HG03457 (cell line): ENCODE measurements around the gene ZNF620.
"Not testable (repeated sequence)": the region's sequence is repeated elsewhere in the genome, so short reads cannot be mapped to it uniquely, and the experiment has no call there.

ENCODE experiments used
- ATAC-seq: cut with Tn5 transposase; IDR thresholded peaks from one replicate; pipeline ENCODE4 v1.9.1; 2021; ENCODE audit warnings: moderate number of reproducible peaks; ENCODE audit not compliant: unreplicated experiment

The ZNF620 gene

GRCh38 chr3:40505599-40506462, at the start of gene ZNF620:
Gene ZNF620, plus strand, starts transcription at chr3:40506039. Its CDS starts 314 bp downstream, at chr3:40506353.
- peak; percentile 76 for ATAC-seq

GRCh38 chr3:40456279-40456939, 49.4 kb upstream of the ZNF620 start:
- ATAC-seq: no peak

- peak; percentile 47 for ATAC-seq
Observed at GRCh38 chr3:40456940-40457823, 48.7 kb upstream of the ZNF620 start, which contains the start of gene RPL14. Gene RPL14, plus strand, starts transcription at chr3:40457339. Its CDS starts 133 bp downstream, at chr3:40457472.

- no peak for ATAC-seq
Observed at GRCh38 chr3:40458473-40458872, 47.4 kb upstream of the ZNF620 start.

GRCh38 chr3:40460481-40460880, 45.4 kb upstream of the ZNF620 start:
- ATAC-seq: not testable (repeated sequence)

GRCh38 chr3:40461161-40461560, 44.7 kb upstream of the ZNF620 start:
- ATAC-seq: no peak

GRCh38 chr3:40462838-40463237, 43.0 kb upstream of the ZNF620 start:
- not testable (repeated sequence) for ATAC-seq

- no peak for ATAC-seq
Observed at GRCh38 chr3:40463579-40463978, 42.3 kb upstream of the ZNF620 start.

GRCh38 chr3:40464339-40465110, 41.3 kb upstream of the ZNF620 start:
- ATAC-seq: no peak

GRCh38 chr3:40465111-40465407, 40.8 kb upstream of the ZNF620 start:
- no peak for ATAC-seq

GRCh38 chr3:40465456-40465855, 40.4 kb upstream of the ZNF620 start:
- no peak for ATAC-seq

- no peak for ATAC-seq
Observed at GRCh38 chr3:40468018-40468417, 37.8 kb upstream of the ZNF620 start.

- no peak for ATAC-seq
Observed at GRCh38 chr3:40470701-40471100, 35.1 kb upstream of the ZNF620 start.

GRCh38 chr3:40476478-40477470, 29.1 kb upstream of the ZNF620 start, which contains the start of gene ZNF619:
Gene ZNF619, plus strand, starts transcription at chr3:40477122. Its CDS starts 858 bp downstream, at chr3:40477980.
- ATAC-seq: no peak

- no peak for ATAC-seq
Observed at GRCh38 chr3:40477666-40478065, 28.2 kb upstream of the ZNF620 start.

GRCh38 chr3:40487172-40487571, 18.7 kb upstream of the ZNF620 start:
- no peak for ATAC-seq

- ATAC-seq: no peak
Observed at GRCh38 chr3:40490916-40491315, 14.9 kb upstream of the ZNF620 start.

- ATAC-seq: no peak
Observed at GRCh38 chr3:40494698-40495097, 11.1 kb upstream of the ZNF620 start.

GRCh38 chr3:40497288-40497687, 8.6 kb upstream of the ZNF620 start:
- no peak for ATAC-seq
